ENCODE results near the gene CECR2.

GRCh38 chr22:17512960-17513359 is 143.7 kb downstream of the CECR2 start:
- TF ChIP-seq CTCF (IDR thresholded peaks at IDR 0.05) (no peak), POLR2A (IDR thresholded peaks at IDR 0.05) (no peak)
